22Rv1 (cell line): ENCODE measurements around the gene MSX2.

ENCODE experiments used
- H3K27ac ChIP-seq: fragments of 450-650 bp; 2 replicates; pipeline ENCODE4 v1.5.1; 2017
- ZFX ChIP-seq: fragments of 450-650 bp; IDR thresholded peaks from 2 replicates; pipeline ENCODE4 v1.6.1; 2017; ENCODE audit warnings: antibody characterized with exemption, borderline replicate concordance
- TF ChIP-seq, protein P1 (sequence below): fragments of 450-650 bp; IDR thresholded peaks from 2 replicates; pipeline ENCODE4 v1.5.1; 2017; ENCODE audit warnings: mild to moderate bottlenecking

Gene MSX2

DNA sequence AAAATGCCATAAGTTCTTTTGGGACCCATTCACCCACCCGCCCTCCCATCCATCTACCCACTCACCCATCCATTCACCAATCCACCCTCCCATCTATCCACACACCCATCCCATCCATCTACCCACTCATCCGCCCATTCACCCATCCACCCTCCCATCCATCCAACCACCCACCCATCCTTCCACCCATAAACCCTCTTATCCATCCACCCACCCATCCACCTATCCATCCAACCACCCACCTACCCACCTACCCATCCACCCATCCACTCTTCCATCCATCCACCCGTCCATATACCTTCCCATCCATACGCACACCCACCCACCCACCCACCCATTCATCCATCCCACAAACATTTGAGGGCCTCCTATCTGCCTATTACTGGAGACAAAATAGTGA, 43.3 kb downstream of the MSX2 start:
- no peak overlapping the region for H3K27ac ChIP-seq
- TF ChIP-seq, protein P1, sequence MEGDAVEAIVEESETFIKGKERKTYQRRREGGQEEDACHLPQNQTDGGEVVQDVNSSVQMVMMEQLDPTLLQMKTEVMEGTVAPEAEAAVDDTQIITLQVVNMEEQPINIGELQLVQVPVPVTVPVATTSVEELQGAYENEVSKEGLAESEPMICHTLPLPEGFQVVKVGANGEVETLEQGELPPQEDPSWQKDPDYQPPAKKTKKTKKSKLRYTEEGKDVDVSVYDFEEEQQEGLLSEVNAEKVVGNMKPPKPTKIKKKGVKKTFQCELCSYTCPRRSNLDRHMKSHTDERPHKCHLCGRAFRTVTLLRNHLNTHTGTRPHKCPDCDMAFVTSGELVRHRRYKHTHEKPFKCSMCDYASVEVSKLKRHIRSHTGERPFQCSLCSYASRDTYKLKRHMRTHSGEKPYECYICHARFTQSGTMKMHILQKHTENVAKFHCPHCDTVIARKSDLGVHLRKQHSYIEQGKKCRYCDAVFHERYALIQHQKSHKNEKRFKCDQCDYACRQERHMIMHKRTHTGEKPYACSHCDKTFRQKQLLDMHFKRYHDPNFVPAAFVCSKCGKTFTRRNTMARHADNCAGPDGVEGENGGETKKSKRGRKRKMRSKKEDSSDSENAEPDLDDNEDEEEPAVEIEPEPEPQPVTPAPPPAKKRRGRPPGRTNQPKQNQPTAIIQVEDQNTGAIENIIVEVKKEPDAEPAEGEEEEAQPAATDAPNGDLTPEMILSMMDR = no peak
- no peak for TF ChIP-seq ZFX

- H3K27ac ChIP-seq = no peak overlapping the region
- TF ChIP-seq, protein P1 = no peak
- TF ChIP-seq ZFX = no peak
Measured at GRCh38 chr5:174769005-174769404, 44.6 kb downstream of the MSX2 start.

GRCh38 chr5:174773371-174773770, 49.0 kb downstream of the MSX2 start:
- H3K27ac ChIP-seq = no peak overlapping the region
- TF ChIP-seq, protein P1 = no peak
- no peak for TF ChIP-seq ZFX

GRCh38 chr5:174775081-174775480, 50.7 kb downstream of the MSX2 start:
- no peak for TF ChIP-seq ZFX
- TF ChIP-seq, protein P1 = no peak

DNA sequence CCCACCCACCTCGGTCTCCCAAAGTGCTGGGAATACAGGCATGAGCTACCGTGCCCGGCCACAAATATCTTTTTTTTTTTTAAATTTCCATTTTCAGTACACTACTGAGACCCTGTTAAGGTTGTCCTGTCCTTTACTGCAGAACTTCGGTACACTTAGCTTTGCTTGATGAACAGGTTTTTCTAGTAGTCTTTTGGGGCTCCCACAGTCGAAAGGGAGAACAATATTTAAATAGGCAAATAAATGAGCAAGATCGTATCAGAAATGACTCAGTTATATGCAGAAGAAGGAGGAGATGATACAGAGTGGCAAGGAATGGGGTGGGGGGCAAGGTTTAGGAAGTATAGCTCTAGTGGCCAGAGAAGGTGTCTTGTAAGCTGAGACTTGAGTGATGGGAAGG, 52.7 kb downstream of the MSX2 start:
- no peak overlapping the region for H3K27ac ChIP-seq
- TF ChIP-seq, protein P1 = no peak

More at GRCh38 chr5:174775081-174775480, 50.7 kb downstream of the MSX2 start:
- H3K27ac ChIP-seq = no peak overlapping the region

DNA sequence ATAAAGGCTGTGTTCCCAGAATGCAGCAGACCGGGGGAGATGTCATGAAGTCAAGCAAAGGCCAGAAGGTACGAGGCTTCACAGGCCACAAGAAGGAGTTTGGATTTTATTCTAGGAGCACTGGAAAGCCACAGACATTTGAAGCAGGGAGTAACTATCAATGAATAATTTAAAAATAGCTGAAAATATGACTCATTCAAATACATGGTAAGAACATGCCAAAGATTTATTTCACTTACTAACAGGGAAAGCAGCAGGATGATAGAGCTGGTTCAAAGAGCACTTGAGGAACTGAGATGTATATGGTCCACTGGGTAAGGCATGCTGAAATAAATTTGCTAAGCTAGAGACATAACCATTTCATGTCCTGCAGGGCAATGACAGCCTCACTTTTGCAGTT, 53.2 kb downstream of the MSX2 start:
- H3K27ac ChIP-seq = no peak overlapping the region
- TF ChIP-seq, protein P1 = no peak
- no peak for TF ChIP-seq ZFX
